Right ventricle myocardium inferior (tissue), 1 donor: ENCODE data around the gene SMIM29. TPM values are rescaled to one million over a fixed set of nuclear protein-coding genes. Genes with fewer than 3 reads are reported as not detected.
A peak's percentile ranks its signal among the peaks of the same experiment; 100 is the strongest.
"Not testable (repeated sequence)": the region's sequence is repeated elsewhere in the genome, so short reads cannot be mapped to it uniquely, and the experiment has no call there.

Experiments
- ATAC-seq: fragments of 200-7000 bp; cut with Tn5 transposase; one replicate; pipeline ENCODE4 v1.9.1; 2020; ENCODE audit warnings: mild to moderate bottlenecking, moderate library complexity
- DNase-seq: peaks from one replicate; pipeline ENCODE4 v3.0.0; 2021; ENCODE audit errors: missing footprints
- intact Hi-C: fragments of 100-400 bp; cut with DNase I; formaldehyde crosslinking; loops from one replicate; pipeline ENCODE4 v1.11.0; 2022
- total RNA-seq: library from RNA; stranded (reverse); fragmentation: NEBNext Ultra II Directional; extraction: Animal tissue kit (Norgen Biotek cat#: 25700); gene quantifications from one replicate; pipeline ENCODE4 v1.2.1, GENCODE V29; 2021
- donor health status: DM: no; HTN: yes; CAD: no; lungs with severe emphysema.

SMIM29 gene
- total RNA-seq, 1 donor from 2014 or later, result 20.7 TPM

GRCh38 chr6:34272013-34272926, 23.5 kb upstream of the SMIM29 start:
- peak; percentile 78 for DNase-seq
- intact Hi-C loops, result loop anchor here (10.0 kb wide), 1 partner anchor 123 kb away; the partner anchor contains the start of gene NUDT3

DNA sequence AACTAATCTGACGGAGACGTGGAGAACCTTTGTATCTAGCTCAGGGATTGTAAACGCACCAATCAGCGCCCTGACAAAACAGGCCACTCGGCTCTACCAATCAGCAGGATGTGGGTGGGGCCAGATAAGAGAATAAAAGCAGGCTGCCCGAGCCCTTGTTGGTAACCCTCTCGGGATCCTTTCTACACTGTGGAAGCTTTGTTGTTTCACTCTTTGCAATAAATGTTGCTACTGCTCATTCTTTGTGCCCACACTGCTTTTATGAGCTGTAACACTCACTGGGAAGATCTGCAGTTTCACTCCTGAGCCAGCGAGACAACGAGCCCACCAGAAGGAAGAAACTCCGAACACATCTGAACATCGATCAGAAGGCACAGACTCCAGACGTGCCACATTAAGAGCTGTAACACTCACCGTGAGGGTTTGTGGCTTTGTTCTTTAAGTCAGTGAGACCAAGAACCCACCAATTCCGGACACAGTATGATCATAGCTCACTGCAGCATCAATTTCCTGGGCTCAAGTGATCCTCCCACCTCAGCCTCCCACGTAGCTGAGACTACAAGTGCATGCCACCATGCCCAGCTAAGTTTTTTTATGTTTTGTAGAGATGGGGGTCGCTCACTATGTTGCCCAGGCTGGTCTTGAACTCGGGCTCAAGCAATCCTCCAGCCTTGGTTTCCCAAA, 21.0 kb upstream of the SMIM29 start:
- intact Hi-C loops, result loop anchor here (10.0 kb wide), 1 partner anchor 125 kb away; the partner anchor contains the start of gene NUDT3
- ATAC-seq, DNase-seq: not testable (repeated sequence)

More at GRCh38 chr6:34272013-34272926, 23.5 kb upstream of the SMIM29 start:
- ATAC-seq, result peak; percentile 27

- intact Hi-C loops, ATAC-seq, DNase-seq: not testable (repeated sequence)
Measured at GRCh38 chr6:34269132-34269531, 20.3 kb upstream of the SMIM29 start.

DNA sequence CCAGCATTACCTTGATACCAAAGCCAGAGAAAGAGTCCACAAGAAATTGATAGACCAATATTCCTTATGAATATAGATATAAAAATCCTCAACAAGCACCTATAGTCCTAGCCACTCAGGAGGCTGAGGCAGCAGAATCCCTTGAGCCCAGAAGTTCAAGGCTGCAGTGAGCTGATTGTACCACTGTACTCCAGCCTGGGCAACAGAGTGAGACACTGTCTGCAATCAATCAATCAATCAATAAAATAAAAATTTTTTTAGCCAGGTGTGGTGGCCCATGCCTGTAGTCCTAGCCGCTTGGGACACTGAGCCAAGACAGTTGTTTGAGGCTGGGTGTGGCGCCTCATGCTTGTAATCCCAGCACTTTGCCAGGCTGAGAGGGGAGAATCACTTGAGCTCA, 18.9 kb upstream of the SMIM29 start:
- ATAC-seq (no peak), DNase-seq (no peak)
- intact Hi-C loops, result no loop called here

DNA sequence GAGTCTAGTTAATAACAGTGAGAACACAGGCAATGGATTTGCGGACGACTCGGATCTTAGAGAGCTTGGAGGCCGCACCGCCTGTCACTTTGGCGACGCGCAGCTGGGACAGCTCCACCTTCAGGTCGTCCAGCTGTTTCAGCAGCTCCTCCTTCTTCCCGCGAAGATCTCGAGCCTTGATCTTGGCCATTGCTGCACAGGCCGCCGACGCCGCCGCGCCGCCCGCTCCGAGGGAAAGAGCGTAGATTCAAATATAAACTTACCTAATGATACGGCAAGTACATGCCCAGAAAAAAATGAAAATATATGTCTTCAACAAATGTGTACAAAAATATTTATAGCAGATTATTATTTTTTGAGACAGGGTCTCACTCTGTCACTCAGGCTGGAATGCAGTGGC, 14.7 kb upstream of the SMIM29 start:
- DNase-seq, ATAC-seq, intact Hi-C loops: not testable (repeated sequence)

- DNase-seq (no peak), ATAC-seq (no peak)
- intact Hi-C loops, result no loop called here
Measured at GRCh38 chr6:34260576-34261267, 11.9 kb upstream of the SMIM29 start.

- ATAC-seq, result no peak
- no peak for DNase-seq
- intact Hi-C loops, result no loop called here
Measured at GRCh38 chr6:34259529-34260069, 10.8 kb upstream of the SMIM29 start.

- DNase-seq, ATAC-seq, intact Hi-C loops: not testable (repeated sequence)
Measured at GRCh38 chr6:34252395-34252794, 3.6 kb upstream of the SMIM29 start.

GRCh38 chr6:34249469-34250261, 859 bp upstream of the SMIM29 start:
- intact Hi-C loops, result loop anchor here (1.0 to 5.0 kb wide), 4 partner anchors 53 to 358 kb away; partner anchors contain the start of gene NUDT3
- DNase-seq, result no peak
- ATAC-seq, result peak; percentile 46

DNA sequence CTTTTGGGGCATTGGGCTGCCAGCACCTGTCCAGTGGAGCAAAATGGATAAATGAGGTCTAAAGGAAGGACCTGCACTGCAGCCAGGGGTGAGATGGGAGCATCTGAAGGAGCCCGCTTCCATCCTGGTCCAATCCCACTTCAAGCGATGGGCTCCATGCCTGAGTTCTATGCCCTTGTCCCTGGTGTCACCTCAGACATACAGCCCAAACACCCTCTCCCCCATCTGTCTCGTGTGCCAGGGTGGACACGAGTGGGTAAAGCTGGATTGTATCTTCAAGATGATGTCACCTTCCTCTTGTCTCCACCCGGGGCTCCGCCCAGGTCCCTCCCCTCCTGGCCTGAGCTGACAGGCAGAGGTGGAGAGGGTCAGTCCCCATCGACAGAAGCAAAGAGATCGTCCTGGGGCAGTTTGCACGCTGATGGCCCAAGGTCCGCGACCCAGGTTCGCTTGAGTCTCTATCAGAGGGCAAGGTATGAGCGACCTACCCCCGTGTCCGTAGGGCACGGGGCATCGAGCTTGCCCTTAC, 544 bp downstream of the SMIM29 start:
- DNase-seq (peak; percentile 89), ATAC-seq (peak; percentile 37)
- intact Hi-C loops, result loop anchor here (2.0 to 5.0 kb wide), 2 partner anchors 51 to 359 kb away; no protein-coding TSS in a partner anchor

DNA sequence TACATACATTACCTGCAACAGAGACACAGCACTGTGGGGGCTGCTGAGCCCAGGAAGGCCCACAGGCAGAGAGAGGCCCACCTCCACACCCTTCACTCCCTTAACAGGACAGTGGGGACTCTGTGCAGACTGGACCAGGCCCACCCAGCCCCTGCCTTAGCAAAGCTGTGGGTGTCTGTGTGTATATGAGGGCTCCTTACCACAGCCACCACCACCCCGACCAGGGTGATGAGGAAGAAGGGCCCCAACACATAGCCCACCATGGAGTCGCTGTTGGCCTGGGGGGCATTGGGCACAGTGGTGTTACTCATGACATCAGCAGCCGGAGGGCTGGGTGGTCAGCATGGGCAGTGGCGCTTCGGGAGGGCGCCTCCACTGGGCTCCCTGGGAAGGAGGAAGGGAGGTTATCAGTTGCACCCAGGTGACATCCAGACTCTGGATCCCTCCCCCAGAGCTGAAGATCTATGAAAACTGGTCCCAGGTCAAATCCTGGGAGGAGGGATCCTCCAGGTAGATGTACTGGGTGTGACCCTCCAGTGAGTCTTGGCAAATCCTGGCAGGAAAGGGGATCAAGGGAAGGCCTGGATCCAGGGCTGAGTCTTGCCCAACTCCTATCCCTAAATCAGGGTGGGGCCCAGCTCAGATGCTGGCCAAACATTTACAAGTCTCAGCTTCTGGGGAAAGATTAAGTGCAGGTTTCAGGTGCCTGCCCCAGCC, 1.2 kb downstream of the SMIM29 start:
- no peak for ATAC-seq
- no peak for DNase-seq
- intact Hi-C loops, result loop anchor here (2.0 to 5.0 kb wide), 2 partner anchors 51 to 360 kb away; no protein-coding TSS in a partner anchor

GRCh38 chr6:34246563-34247391, 2.0 kb downstream of the SMIM29 start:
- intact Hi-C loops, result loop anchor here (5.0 kb wide), 1 partner anchor 361 kb away; no protein-coding TSS in a partner anchor
- ATAC-seq, result no peak
- DNase-seq, result peak; percentile 69

- intact Hi-C loops, result loop anchor here (5.0 kb wide), 1 partner anchor 361 kb away; no protein-coding TSS in a partner anchor
- ATAC-seq (no peak), DNase-seq (no peak)
Measured at GRCh38 chr6:34246249-34246562, 2.6 kb downstream of the SMIM29 start.

DNA sequence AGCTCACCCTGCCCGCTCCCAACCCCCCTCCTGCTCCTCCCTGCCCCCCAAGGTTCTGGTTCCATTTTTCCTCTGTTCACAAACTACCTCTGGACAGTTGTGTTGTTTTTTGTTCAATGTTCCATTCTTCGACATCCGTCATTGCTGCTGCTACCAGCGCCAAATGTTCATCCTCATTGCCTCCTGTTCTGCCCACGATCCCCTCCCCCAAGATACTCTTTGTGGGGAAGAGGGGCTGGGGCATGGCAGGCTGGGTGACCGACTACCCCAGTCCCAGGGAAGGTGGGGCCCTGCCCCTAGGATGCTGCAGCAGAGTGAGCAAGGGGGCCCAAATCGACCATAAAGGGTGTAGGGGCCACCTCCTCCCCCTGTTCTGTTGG, 3.1 kb downstream of the SMIM29 start:
- DNase-seq, ATAC-seq: not testable (repeated sequence)
- intact Hi-C loops, result loop anchor here (5.0 kb wide), 1 partner anchor 362 kb away; no protein-coding TSS in a partner anchor

- not testable (repeated sequence) for ATAC-seq, DNase-seq
- intact Hi-C loops, result loop anchor here (5.0 kb wide), 1 partner anchor 362 kb away; no protein-coding TSS in a partner anchor
Measured at GRCh38 chr6:34245032-34245760, 3.6 kb downstream of the SMIM29 start.
